ENCODE data around the gene STOX1.

GRCh38 chr10:68816796-68817412 lies 10.4 kb upstream of the STOX1 start:
- no peak for TF ChIP-seq CTCF (conservative IDR thresholded peaks at IDR 0.05; ENCODE audit: low read length)
- TF ChIP-seq EZH2phosphoT487 (IDR thresholded peaks at IDR 0.05; ENCODE audit: borderline replicate concordance, low read depth, low read length), result no peak
